GM06990 (cell line): ENCODE results near the gene LAIR1.
"Not testable (repeated sequence)": the region's sequence is repeated elsewhere in the genome, so short reads cannot be mapped to it uniquely, and the experiment has no call there.

Experiments used
- DNase-seq: peaks from one replicate; pipeline ENCODE4 v3.0.0-alpha.2; 2011; ENCODE audit not compliant: insufficient read length; ENCODE audit errors: extremely low read depth
- H3K27me3 ChIP-seq: replicated peaks from 2 replicates; pipeline ENCODE4 v1.6.0; 2011; ENCODE audit warnings: low read length; ENCODE audit not compliant: control insufficient read depth, insufficient read depth
- H3K36me3 ChIP-seq: 2 replicates; pipeline ENCODE4 v1.5.1; 2011; ENCODE audit warnings: low read length; ENCODE audit not compliant: control insufficient read depth, insufficient read depth
- H3K4me3 ChIP-seq: replicated peaks from 2 replicates; pipeline ENCODE4 v1.5.1; 2011; ENCODE audit warnings: low read depth, mild to moderate bottlenecking, control low read depth, low read length
- TF ChIP-seq, protein P1 (sequence below): IDR thresholded peaks from 2 replicates; pipeline ENCODE4 v1.5.1; 2011; ENCODE audit warnings: low read length, control low read depth, mild to moderate bottlenecking, inconsistent platforms; ENCODE audit not compliant: insufficient read depth, poor library complexity, severe bottlenecking

Gene LAIR1

DNA sequence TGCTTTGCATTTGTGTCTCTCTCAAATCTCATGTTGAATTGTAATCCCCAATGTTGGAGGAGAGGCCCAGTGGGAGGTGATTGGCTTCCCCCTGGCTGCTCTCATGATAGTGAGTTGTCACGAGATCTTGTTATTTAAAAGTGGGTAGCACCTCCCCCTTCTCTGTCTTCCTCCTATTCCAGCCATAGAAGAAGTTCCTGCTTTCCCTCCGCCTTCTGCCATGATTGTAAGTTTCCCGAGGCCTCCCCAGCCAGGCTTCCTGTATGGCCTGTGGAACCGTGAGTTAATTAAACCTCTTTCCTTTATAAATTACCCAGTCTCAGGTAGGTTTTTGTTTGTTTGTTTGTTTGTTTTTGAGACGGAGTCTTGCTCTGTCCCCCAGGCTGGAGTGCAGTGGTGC is 29.6 kb downstream of the LAIR1 start:
- TF ChIP-seq, protein P1, sequence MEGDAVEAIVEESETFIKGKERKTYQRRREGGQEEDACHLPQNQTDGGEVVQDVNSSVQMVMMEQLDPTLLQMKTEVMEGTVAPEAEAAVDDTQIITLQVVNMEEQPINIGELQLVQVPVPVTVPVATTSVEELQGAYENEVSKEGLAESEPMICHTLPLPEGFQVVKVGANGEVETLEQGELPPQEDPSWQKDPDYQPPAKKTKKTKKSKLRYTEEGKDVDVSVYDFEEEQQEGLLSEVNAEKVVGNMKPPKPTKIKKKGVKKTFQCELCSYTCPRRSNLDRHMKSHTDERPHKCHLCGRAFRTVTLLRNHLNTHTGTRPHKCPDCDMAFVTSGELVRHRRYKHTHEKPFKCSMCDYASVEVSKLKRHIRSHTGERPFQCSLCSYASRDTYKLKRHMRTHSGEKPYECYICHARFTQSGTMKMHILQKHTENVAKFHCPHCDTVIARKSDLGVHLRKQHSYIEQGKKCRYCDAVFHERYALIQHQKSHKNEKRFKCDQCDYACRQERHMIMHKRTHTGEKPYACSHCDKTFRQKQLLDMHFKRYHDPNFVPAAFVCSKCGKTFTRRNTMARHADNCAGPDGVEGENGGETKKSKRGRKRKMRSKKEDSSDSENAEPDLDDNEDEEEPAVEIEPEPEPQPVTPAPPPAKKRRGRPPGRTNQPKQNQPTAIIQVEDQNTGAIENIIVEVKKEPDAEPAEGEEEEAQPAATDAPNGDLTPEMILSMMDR = no peak
- no peak for DNase-seq
- no peaks in the 10 kb centered on the region for H3K36me3 ChIP-seq
- H3K4me3 ChIP-seq = no peak overlapping the region
- no peaks in the 10 kb centered on the region; the same call in none of the 2 replicates for H3K27me3 ChIP-seq

DNA sequence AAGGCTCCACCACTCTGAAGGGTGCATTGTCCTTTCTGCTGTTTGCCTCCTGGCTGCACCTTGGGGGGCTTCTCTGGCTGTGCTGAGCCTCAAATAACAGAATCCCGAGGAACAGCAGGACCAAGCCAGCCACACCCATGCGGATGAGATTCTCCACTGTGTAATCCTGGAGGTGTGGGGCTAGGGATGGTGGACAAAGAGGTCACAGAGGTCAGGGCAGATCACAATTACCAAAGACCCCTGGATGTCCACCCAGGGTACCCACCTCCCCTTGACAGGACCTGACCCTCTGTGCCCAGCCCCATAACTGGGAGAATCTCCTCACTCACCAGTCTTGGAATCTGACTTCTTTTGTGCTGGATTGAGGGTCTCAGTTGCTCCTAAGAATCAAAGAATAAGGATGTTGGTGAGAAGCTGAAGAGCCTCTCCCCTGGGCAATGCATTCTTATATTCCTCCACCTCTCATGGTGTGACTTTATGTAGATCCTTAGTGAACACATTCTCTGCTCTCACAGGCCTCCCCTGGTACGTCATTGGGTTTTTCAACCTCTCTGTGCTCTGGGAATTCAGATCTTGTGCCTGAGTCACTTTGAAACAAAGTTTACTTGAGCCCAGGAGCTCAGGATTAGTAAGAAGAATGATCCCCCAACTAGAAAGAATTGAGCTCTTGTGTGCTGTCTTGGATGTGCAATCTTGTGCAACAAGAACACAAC is 31.0 kb downstream of the LAIR1 start:
- H3K36me3 ChIP-seq = no peaks in the 10 kb centered on the region
- no peak overlapping the region for H3K4me3 ChIP-seq
- TF ChIP-seq, protein P1 = no peak
- DNase-seq = no peak
- no peaks in the 10 kb centered on the region for H3K27me3 ChIP-seq

DNA sequence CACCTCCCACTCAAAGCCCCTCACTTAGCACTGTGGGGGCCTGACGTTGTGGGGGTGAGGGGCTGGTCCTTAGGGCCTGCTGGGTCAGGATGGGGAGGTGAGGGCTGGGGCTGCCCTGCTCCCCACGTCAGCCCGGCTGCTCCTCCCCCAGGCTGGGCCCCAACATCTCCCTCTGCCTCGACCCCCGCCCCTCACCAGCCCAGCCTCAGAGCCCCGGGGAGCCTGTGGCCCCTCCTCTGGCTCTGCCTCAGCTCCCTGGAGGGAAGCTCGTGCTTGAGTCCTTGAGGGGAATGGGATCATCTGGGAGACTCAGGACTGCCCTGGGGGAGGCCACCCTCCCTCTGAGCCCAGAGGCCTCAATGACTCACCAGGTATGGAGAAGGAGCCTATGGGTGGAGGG is 32.6 kb downstream of the LAIR1 start:
- DNase-seq = no peak
- TF ChIP-seq, protein P1 = no peak
- no peaks in the 10 kb centered on the region; the same call in 1 of the 2 replicates for H3K36me3 ChIP-seq
- no peak overlapping the region for H3K4me3 ChIP-seq
- H3K27me3 ChIP-seq = no peaks in the 10 kb centered on the region

DNA sequence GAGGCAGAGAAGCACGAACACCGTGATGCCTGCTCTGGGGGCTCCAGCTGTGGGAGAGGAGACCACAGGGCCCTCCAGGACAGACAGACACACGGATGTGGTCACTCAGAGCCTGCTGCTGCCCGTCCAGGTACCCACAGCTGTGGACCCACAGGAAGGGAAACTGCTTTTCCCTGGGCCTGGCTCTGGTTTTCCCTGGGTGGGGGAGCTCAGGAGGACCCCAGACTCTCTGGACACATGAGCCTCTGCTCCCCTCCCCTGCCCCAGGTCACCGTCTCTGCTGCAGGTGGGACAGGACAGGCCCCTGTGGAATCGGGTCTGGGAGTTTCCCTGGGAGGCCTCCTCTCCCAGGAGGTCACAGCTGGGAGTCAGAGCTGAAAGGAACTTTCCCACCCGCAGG is 33.1 kb downstream of the LAIR1 start:
- H3K36me3 ChIP-seq = no peaks in the 10 kb centered on the region; the same call in 1 of the 2 replicates
- DNase-seq = no peak
- H3K27me3 ChIP-seq = no peaks in the 10 kb centered on the region
- TF ChIP-seq, protein P1 = no peak
- H3K4me3 ChIP-seq = no peak overlapping the region

DNA sequence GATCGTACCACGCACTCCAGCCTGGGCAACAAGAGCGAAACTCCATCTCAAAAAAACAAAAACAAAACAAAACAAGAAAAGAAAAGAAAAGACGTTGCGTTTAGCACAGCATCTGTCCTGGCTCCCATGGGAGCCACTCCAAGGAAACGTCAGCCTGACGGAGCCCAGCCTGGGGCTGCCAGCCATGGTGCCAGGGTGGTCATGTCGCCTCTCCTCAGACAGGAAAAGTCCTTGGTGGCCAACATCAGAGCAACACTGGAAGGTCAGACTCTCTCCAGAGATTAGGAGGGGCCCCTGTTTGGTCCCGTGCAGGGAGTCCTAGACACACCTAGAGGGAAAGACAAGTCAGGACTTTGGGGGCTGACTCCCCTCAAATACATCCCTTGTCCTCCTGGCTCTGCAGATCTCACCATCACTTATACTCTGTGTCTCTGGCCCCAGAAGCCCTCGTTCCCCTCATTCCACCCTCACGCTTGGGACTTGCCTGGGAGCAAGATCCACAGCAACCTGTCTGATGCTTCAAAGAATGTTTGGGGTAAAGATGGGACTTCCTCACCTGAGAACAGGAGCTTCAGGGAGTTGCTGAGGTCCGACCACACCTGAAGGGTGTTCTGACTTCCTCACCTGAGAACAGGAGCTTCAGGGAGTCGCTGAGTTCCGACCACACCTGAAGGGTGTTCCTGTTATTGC is 35.1 kb downstream of the LAIR1 start:
- Histone ChIP-seq H3K36me3 (no peaks in the 10 kb centered on the region; the same call in 1 of the 2 replicates), H3K27me3 (no peaks in the 10 kb centered on the region), H3K4me3 (no peak overlapping the region)
- TF ChIP-seq, protein P1 = no peak
- no peak for DNase-seq

DNA sequence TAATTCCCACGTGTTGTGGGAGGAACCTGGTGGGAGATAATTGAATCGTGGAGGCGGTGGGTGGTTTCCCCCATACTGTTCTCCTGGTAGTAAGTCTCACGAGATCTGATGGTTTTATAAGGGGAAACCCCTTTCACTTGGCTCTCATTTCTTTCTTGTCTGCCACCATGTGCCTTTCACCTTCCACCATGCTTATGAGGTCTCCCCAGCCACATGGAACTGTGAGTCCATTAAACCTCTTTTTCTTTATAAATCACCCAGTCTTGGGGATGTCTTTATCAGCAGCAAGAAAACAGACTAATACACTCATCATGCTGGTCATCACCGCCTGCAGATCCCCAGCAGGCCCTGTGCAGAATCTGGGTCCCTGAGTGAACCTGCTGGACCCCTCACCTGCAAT is 36.0 kb downstream of the LAIR1 start:
- H3K36me3 ChIP-seq, DNase-seq, H3K4me3 ChIP-seq, H3K27me3 ChIP-seq: not testable (repeated sequence)
